ENCODE results near the gene MBOAT7. TPM values are rescaled to one million over a fixed set of nuclear protein-coding genes. Genes with fewer than 3 reads are reported as not detected.
A peak's percentile ranks its signal among the peaks of the same experiment; 100 is the strongest.

The MBOAT7 gene
- total RNA-seq, 1 experiment from 2014 or later = 100 TPM

GRCh38 chr19:54209811-54210494, 20.6 kb upstream of the MBOAT7 start:
- H4K5ac ChIP-seq (ENCODE audit: insufficient read length, low read depth, low read length) = no peak overlapping the region
- H2BK20ac ChIP-seq (ENCODE audit: low read depth, low read length, poor library complexity, severe bottlenecking) = no peak overlapping the region
- H3K79me1 ChIP-seq (ENCODE audit: insufficient read depth, low read depth, low read length, poor library complexity, severe bottlenecking) = no peaks in the 10 kb centered on the region
- no peak overlapping the region for H3K27ac ChIP-seq (ENCODE audit: insufficient read length, low read depth, low read length)
- no peak overlapping the region for H2AK5ac ChIP-seq (ENCODE audit: insufficient read length, low read length)
- no peak overlapping the region for H2BK120ac ChIP-seq (ENCODE audit: low read depth, low read length, poor library complexity, severe bottlenecking)
- H3K4ac ChIP-seq (ENCODE audit: low read depth, low read length) = no peak overlapping the region
- no peak overlapping the region; a peak in 2 of 5 replicates for H3K4me3 Mint-ChIP-seq
- H3K4me2 ChIP-seq (ENCODE audit: insufficient read depth, insufficient read length, low read length) = no peak overlapping the region
- H3K9me3 ChIP-seq (ENCODE audit: control insufficient read depth, low read depth, low read length) = no peaks in the 10 kb centered on the region
- H3K9ac ChIP-seq (ENCODE audit: extremely low read depth, insufficient read length, low read length) = no peak overlapping the region
- H2BK15ac ChIP-seq (ENCODE audit: low read depth, low read length) = no peak overlapping the region
- H3K18ac ChIP-seq (ENCODE audit: insufficient read length, low read depth, low read length) = no peak overlapping the region
- H3K4me1 ChIP-seq (ENCODE audit: insufficient read depth, low read length) = no peaks in the 10 kb centered on the region
- peaks cover 22 to 32% of the 10 kb centered on the region in 2 experiments for H3K4me1 Mint-ChIP-seq
- no peak overlapping the region for H3K14ac ChIP-seq (ENCODE audit: insufficient read depth, low read length)
- TF ChIP-seq CTCF (conservative IDR thresholded peaks at IDR 0.05) = no peak
- H3K23me2 ChIP-seq (ENCODE audit: insufficient read length, low read depth, low read length, poor library complexity, severe bottlenecking) = no peaks in the 10 kb centered on the region
- H3K27me3 Mint-ChIP-seq (ENCODE audit: low read depth) = peaks cover 3% of the 10 kb centered on the region
- DNase-seq = no peak
- no peak overlapping the region for H2AFZ ChIP-seq (ENCODE audit: low read length)
- no CpG with 5 or more reads among the region's 10 CpGs for WGBS (ENCODE audit: extremely low coverage, insufficient read length, low lambda C conversion rate)
- H2BK12ac ChIP-seq (ENCODE audit: insufficient read length, low read depth, low read length) = no peak overlapping the region
- no peaks in the 10 kb centered on the region for H3K9me3 Mint-ChIP-seq
- H3K27ac Mint-ChIP-seq = peak overlapping the region in 2 of 3 experiments; percentile 44 to 77; a peak in 4 of 7 replicates
- H4K91ac ChIP-seq (ENCODE audit: insufficient read length, low read depth, low read length) = no peak overlapping the region
- no peak overlapping the region for H4K8ac ChIP-seq (replicated peaks; ENCODE audit: insufficient read length, low read depth, low read length)
- H3K79me2 ChIP-seq (ENCODE audit: insufficient read depth, low read length) = peaks cover 3% of the 10 kb centered on the region; the same call in 1 of the 2 replicates
- no peak overlapping the region for H3T11ph ChIP-seq (ENCODE audit: low read length)
- H3K36me3 Mint-ChIP-seq (ENCODE audit: insufficient read depth in 1 of 3, low read depth in 3 of 3) = peaks cover 47 to 60% (median 49%) of the 10 kb centered on the region in 3 experiments
- no peak overlapping the region for H3K23ac ChIP-seq (ENCODE audit: insufficient read length, low read depth, low read length)
- no peak overlapping the region for H3K56ac ChIP-seq (ENCODE audit: insufficient read length, low read depth, low read length)
- H4K20me1 ChIP-seq (ENCODE audit: control insufficient read depth, insufficient read depth, insufficient read length) = peaks cover 3% of the 10 kb centered on the region
- H3K27me3 ChIP-seq (ENCODE audit: insufficient read depth, low read length) = no peaks in the 10 kb centered on the region
- H2BK5ac ChIP-seq (ENCODE audit: insufficient read length, low read length) = no peak overlapping the region

All from H9 (cell line).